Measurements from ENCODE around the gene TXNDC8.
"Not testable (repeated sequence)": the region's sequence is repeated elsewhere in the genome, so short reads cannot be mapped to it uniquely, and the experiment has no call there.

- TF ChIP-seq CTCF (conservative IDR thresholded peaks at IDR 0.05; ENCODE audit: low read depth, low read length); EZH2 (IDR thresholded peaks at IDR 0.05; ENCODE audit: low read length, unreplicated experiment); EZH2phosphoT487 (IDR thresholded peaks at IDR 0.05; ENCODE audit: borderline replicate concordance, low read length): not testable (repeated sequence)
Measured at GRCh38 chr9:110311978-110312377, 25.7 kb downstream of the TXNDC8 start.

Data from PC-3 (cell line).